Large intestine (tissue), 3 donors: ENCODE data around the gene TMEM208. TPM values are rescaled to one million over a fixed set of nuclear protein-coding genes. Genes with fewer than 3 reads are reported as not detected.
A peak's percentile ranks its signal among the peaks of the same experiment; 100 is the strongest.

Source experiments
- DNase-seq, 2 donors: peaks; one replicate each; pipeline versions ENCODE4 v3.0.0 to v3.0.0-alpha.2; 2013
- H3K27ac ChIP-seq: one replicate; pipeline ENCODE4 v1.5.1; 2013; ENCODE audit warnings: low read length
- H3K27me3 ChIP-seq: 2 replicates; pipeline ENCODE4 v1.6.1; 2013; ENCODE audit warnings: low read length; ENCODE audit not compliant: control insufficient read depth, insufficient read depth
- H3K36me3 ChIP-seq: 2 replicates; pipeline ENCODE4 v1.6.1; 2013; ENCODE audit warnings: low read length; ENCODE audit not compliant: control insufficient read depth, insufficient read depth
- H3K4me1 ChIP-seq: one replicate; pipeline ENCODE4 v1.6.1; 2013; ENCODE audit warnings: low read length; ENCODE audit not compliant: control insufficient read depth, insufficient read depth
- H3K4me3 ChIP-seq: one replicate; pipeline ENCODE4 v1.5.1; 2013; ENCODE audit warnings: low read length
- H3K9me3 ChIP-seq: one replicate; pipeline ENCODE4 v1.6.1; 2013; ENCODE audit warnings: mild to moderate bottlenecking, low read depth, low read length, moderate library complexity; ENCODE audit not compliant: control insufficient read depth
- WGBS: methylation state at CpG from one replicate; pipeline ENCODE4 v1.1.5; 2013; ENCODE audit warnings: low lambda C conversion rate; ENCODE audit not compliant: insufficient coverage; 5-methylcytosine and 5-hydroxymethylcytosine counted together
- polyA plus RNA-seq: library from polyadenylated mRNA; unstranded; fragments of 120-200 nt; gene quantifications from one replicate; pipeline ENCODE4 v1.2.1, GENCODE V29; 2013

The TMEM208 gene
- polyA plus RNA-seq, 1 donor: 52.8 TPM

DNA sequence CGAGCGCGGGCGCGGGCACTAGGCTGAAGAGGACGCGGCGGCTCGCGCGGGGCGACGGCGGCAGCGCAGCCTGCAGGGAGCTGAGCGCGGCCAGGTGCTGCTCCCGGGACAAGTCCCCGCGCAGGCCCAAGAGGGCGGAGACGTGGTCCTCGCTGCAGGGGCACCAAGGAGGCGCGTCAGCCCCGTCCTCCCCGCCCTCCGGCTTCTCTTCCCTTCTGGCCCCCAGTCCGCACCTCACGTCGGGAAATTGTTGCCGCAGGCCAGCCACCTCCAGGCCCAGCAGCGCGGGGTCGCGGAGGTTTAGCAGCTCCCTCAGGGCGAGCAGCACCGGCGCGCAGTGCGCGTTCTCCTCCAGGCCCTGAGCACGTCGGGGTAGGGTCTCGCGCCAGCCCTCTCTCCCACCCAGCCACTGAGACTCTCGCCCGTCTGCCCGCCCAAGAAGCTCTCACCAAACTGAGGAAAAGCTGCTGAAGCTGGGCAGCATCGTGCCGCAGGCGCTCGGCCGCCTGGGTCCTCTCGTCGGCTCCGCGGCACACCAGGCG is 42.4 kb upstream of the TMEM208 start:
- Histone ChIP-seq H3K36me3 (no peaks in the 10 kb centered on the region), H3K4me3 (peak overlapping the region; percentile 86), H3K9me3 (peaks cover 3% of the 10 kb centered on the region), H3K27ac (peak overlapping the region; percentile 93), H3K4me1 (peaks cover 22% of the 10 kb centered on the region), H3K27me3 (peaks cover 6% of the 10 kb centered on the region)
- no CpG with 5 or more reads among the region's 59 CpGs for WGBS
- no peak for DNase-seq

DNA sequence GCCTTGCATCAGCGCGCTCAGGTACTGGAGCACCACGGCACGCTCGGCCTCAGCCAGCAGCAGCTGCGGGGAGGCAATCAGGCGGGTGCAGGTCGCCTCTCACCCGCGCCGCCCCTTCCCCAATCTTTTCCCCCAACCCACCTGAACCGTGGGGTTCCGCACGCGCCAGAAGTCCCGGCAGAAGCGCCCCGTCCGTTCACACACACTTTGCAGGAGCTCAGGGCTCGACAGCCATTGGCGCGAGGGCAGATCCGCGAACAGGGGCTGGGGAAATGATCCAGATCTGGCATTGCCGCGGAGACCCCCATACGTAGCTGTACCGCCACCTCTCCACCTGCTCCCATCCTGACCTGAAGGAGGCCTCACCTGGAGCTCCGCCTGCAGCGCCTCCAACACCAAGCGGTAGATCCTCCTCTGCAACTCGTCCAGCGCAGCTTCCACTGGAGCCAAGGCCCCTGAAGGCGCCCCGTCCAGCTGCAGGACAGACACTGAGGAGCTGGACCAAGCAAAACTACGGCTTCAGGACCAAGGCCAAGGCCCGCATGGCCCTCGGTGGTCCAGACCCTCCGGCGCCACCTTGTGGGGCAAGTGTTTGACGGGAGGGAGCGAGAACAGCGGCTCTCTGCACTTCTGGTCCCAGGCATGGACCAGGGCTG is 41.8 kb upstream of the TMEM208 start:
- WGBS: no CpG with 5 or more reads among the region's 43 CpGs
- DNase-seq: peak; percentile 77 to 80
- Histone ChIP-seq H3K4me3 (peak overlapping the region; percentile 86), H3K27me3 (peaks cover 6% of the 10 kb centered on the region), H3K9me3 (peaks cover 3% of the 10 kb centered on the region), H3K4me1 (peaks cover 22% of the 10 kb centered on the region), H3K36me3 (no peaks in the 10 kb centered on the region), H3K27ac (no peak overlapping the region)

DNA sequence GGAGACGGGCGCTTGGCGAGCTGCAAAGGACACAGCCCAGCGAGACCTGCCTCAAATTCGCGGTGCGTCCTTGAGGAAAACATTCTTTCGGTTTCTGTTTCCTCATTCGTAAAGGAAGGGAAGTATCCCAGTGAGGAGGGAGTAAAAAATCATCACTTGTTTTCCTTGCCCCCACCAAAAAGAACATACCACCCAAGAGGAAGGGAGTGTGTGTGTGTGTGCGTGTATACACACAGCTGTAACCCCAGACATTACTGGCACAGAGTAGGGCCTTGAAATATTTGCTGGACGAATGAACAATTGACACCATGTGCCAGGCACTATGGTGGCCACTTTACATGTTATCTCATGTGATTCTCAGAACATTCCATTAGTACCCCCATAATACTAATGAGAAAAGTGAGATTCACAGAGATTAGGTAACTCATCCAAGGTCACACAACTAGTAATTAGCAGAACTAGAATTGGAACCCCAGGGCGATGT is 41.2 kb upstream of the TMEM208 start:
- DNase-seq: no peak
- Histone ChIP-seq H3K4me3 (no peak overlapping the region), H3K27ac (no peak overlapping the region), H3K4me1 (peaks cover 22% of the 10 kb centered on the region), H3K36me3 (no peaks in the 10 kb centered on the region), H3K27me3 (peaks cover 6% of the 10 kb centered on the region), H3K9me3 (peaks cover 3% of the 10 kb centered on the region)
- no CpG with 5 or more reads among the region's 12 CpGs for WGBS

DNA sequence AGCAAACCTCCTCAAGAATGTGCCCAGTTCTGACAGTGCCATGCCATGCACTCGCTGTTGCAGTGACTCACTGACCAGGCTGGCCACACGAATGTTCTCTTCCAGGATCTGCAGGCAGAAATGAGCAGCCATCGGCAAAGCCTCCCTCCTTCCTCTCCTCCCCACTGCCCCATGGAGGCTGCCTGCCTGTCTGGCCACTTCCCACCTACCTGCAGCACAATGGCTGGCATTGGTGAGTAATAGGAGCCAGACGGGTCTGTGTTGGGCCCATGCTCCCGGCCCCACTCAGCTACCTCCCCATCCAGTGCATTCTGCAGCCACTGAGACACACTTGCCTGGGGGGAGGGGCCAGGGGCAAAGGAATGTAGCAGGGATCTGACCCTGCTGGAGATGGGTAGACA is 40.4 kb upstream of the TMEM208 start:
- Histone ChIP-seq H3K4me3 (no peak overlapping the region), H3K27me3 (peaks cover 6% of the 10 kb centered on the region), H3K9me3 (peaks cover 3% of the 10 kb centered on the region), H3K27ac (no peak overlapping the region), H3K4me1 (peaks cover 25% of the 10 kb centered on the region), H3K36me3 (no peaks in the 10 kb centered on the region)
- DNase-seq: no peak
- WGBS: no CpG with 5 or more reads among the region's 5 CpGs

DNA sequence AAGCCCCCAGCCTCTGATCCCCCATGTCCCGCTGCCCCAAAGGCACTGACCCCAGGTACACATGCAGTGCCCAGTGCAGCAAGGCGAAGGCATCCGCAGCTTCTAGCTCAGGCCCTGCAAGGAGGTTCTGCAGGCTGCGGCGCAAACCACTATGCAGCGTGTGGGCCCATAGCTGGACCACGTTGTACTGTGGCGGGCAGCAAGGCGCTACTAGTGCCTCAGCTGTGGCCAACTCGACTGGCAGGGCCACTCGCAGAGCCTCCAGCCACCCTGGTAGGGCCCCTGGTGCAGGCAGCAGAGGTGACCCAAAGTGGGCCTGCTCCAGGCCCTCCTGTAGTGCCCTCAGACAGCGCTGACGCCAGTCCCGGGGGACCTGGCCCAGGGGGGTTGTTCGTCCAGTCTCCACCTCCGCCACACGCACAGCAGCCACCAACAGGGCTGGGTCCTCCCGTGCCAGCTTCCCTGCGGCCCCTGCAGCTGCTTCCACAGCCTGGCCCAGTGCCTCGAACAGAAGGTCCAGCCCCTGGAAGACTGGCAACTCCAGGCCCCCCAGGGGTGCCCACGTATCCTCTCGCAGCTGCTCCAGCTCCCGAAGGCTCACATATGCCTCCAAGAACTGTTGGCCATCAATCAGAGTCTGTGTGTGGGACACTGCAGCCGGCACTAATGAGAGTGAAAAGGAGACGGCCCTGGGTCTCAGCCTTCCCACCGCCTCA is 39.6 kb upstream of the TMEM208 start:
- Histone ChIP-seq H3K4me3 (no peak overlapping the region), H3K36me3 (no peaks in the 10 kb centered on the region), H3K27me3 (peaks cover 6% of the 10 kb centered on the region), H3K27ac (no peak overlapping the region), H3K4me1 (peaks cover 28% of the 10 kb centered on the region), H3K9me3 (peaks cover 6% of the 10 kb centered on the region)
- no peak for DNase-seq
- no CpG with 5 or more reads among the region's 26 CpGs for WGBS

DNA sequence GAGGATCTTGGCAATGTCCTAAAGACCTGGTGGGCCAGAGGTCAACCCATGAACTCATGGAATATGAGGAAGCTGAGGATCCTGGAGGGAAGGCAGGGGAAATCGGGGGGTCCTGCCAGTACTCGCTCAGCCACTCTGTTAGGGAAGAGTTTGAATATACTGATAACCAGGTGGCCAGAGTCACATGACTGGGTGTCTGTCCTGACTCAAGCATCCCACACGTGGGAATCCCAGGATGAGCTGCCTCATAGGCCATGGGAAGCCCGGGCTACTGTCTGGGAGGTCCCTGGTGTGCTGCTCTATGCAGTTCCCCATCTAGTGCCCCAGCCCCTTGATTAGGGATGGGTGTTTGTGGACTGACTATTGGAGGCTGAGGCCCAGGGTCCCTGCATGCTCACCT is 38.6 kb upstream of the TMEM208 start:
- Histone ChIP-seq H3K27ac (no peak overlapping the region), H3K4me3 (no peak overlapping the region), H3K27me3 (peaks cover 6% of the 10 kb centered on the region), H3K36me3 (peaks cover 5% of the 10 kb centered on the region), H3K4me1 (peaks cover 32% of the 10 kb centered on the region), H3K9me3 (peaks cover 6% of the 10 kb centered on the region)
- WGBS: no CpG with 5 or more reads among the region's 4 CpGs
- no peak for DNase-seq

DNA sequence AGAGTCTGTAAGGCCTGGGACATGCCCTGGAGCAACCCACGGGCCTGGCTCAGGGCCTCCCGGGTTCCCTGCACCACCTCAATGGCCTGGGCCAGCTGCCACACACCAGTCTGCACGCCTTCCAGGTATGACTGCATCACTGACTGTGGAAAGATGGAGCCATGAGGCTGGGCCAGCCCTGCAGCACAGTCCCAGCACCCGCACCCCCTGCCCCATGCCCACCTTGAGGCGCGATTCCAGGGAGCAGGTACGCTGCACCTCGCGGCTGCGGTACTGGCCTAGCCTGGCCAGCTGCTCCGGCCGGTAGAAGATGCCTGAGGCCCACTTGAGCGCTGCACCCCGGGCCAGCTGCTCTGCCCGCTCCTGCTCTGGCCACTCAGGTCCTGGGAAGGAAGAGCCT is 38.1 kb upstream of the TMEM208 start:
- peaks cover 35% of the 10 kb centered on the region for H3K4me1 ChIP-seq
- peaks cover 6% of the 10 kb centered on the region for H3K36me3 ChIP-seq
- H3K4me3 ChIP-seq: no peak overlapping the region
- H3K27ac ChIP-seq: no peak overlapping the region
- no CpG with 5 or more reads among the region's 15 CpGs for WGBS
- peaks cover 6% of the 10 kb centered on the region for H3K9me3 ChIP-seq
- peaks cover 6% of the 10 kb centered on the region for H3K27me3 ChIP-seq
- no peak for DNase-seq

DNA sequence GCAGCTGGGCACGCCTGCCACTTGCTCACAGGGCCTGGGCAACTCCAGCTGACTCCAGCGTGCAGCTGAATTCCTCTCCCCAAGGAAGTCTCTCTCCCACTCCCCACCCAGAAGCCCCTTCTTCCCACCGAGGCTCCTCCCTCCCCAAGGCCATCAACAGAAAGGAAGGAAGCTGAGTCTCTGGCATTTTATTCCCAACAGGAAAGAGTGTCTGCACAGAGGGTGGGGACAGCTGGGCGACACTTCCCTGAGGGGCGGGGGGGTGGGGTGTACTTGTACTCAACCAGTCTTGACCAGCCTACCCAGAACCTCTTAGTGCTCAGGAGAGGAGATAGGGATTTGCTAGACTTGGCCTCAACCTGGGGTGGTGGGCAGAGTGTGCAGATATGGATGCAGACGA is 36.9 kb upstream of the TMEM208 start, which contains the start of gene EXOC3L1:
TSS of gene EXOC3L1 (minus strand) at position 96 of the 400 bp plus-strand sequence. CDS start 460 bp downstream, outside the sequence.
- Histone ChIP-seq H3K9me3 (peaks cover 2% of the 10 kb centered on the region), H3K27me3 (peaks cover 1% of the 10 kb centered on the region), H3K4me1 (peaks cover 29% of the 10 kb centered on the region), H3K36me3 (peaks cover 18% of the 10 kb centered on the region), H3K27ac (no peak within 1 kb of the TSS), H3K4me3 (no peak within 1 kb of the TSS)
- no peak for DNase-seq
- no CpG with 5 or more reads among the region's 6 CpGs for WGBS

DNA sequence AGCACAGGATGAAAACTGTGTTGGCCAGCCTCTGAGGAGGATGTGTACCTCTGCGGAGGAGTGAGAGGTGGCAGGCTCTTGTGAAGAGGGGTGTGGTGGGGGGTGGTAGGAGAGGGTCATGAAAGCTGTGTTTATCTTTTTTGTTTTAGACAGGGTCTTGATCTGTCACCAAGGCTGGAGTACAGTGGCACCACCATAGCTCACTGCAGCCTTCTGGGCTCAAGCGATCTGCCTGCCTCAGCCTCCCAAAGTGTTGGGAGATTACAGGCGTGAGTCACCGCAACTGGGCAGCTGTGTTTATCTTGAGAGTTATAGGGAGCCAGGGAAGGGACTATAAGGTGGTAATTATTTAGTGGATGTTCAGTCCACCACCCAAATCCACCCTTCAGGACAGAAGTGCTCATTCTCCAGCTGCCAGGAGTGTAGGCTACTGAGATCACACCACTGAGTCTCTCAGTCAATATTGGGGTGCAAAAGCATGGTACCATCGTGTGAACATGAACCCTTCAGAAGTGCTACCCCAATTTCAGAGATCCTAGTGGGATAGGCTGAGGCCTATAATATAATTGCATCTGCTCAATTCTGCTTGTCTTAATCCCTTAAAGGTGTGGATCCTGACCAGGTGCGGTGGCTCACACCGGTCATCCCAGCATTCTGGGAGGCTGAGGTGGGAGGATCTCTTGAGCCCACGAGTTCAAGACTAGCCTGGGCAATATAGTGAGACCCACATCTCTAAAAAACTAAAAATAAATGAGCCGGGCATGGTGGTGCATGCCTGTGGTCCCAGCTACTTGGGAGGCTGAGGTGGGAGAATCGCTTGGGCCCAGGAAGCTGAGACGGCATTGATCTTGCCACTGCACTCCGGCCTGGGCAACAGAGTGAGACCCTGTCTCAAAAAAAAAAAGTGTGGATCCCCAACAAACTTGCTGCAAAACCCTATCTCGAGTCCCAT is 36.2 kb upstream of the TMEM208 start:
- no peak for DNase-seq
- Histone ChIP-seq H3K27me3 (no peaks in the 10 kb centered on the region), H3K9me3 (peaks cover 2% of the 10 kb centered on the region), H3K27ac (no peak overlapping the region), H3K36me3 (peaks cover 25% of the 10 kb centered on the region), H3K4me3 (no peak overlapping the region), H3K4me1 (peaks cover 22% of the 10 kb centered on the region)
- WGBS: 90% methylated on average over 2 of the region's 13 CpGs
